G401 (cell line): ENCODE data around the gene CACNG6. TPM values are rescaled to one million over a fixed set of nuclear protein-coding genes. Genes with fewer than 3 reads are reported as not detected.
"Not testable (repeated sequence)": the region's sequence is repeated elsewhere in the genome, so short reads cannot be mapped to it uniquely, and the experiment has no call there.

ENCODE experiments used
- DNase-seq: peaks from one replicate; pipeline ENCODE4 v3.0.0-alpha.2; 2015; ENCODE audit warnings: low spot score
- in situ Hi-C: cut with HindIII; loops from 2 replicates; pipeline ENCODE4 v1.10.0; 2016; ENCODE audit warnings: low sequenced_read_pairs, mixed read lengths
- total RNA-seq: library from RNA; depleted of rRNA; stranded (reverse); fragments of >200 nt; shearing (Covaris generic); gene quantifications from 2 replicates; pipeline ENCODE4 v1.2.3, GENCODE V29; 2014; rRNA removed

CACNG6 gene
- total RNA-seq, 1 experiment from 2014 or later, result not detected

DNA sequence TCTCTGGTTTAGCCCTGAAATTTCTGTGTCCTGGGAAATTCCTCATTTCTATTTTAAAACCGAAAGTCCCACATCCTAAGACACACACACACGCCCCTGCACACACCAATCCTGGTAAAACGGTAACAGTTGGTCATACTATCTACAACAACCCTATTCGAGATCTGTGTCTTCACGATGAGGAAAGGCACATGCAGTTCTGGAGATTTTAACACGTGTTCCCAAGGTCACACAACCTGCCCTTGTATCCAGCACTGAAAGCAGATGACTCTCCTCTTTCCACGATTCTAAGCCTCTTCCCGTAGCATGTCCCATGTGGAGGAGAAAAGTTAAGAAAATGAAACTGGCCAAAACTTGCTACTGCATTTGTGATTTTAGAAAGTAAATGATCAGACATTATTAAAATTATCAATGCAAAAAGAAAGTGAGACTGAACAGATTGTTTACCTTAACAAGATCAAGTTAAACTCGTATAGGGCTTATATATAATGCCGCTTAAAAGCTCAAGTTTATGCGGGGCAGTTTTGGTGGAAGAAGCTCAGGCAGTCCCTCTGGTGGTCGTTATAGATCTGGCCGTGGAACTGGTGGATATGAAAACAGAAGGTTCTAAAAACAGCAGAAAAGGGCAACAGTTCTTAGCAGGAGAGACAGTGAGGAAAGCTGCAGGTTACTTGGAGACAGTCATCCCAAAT is 39.6 kb downstream of the CACNG6 start:
- in situ Hi-C loops, result no loop called here
- DNase-seq, result no peak

DNA sequence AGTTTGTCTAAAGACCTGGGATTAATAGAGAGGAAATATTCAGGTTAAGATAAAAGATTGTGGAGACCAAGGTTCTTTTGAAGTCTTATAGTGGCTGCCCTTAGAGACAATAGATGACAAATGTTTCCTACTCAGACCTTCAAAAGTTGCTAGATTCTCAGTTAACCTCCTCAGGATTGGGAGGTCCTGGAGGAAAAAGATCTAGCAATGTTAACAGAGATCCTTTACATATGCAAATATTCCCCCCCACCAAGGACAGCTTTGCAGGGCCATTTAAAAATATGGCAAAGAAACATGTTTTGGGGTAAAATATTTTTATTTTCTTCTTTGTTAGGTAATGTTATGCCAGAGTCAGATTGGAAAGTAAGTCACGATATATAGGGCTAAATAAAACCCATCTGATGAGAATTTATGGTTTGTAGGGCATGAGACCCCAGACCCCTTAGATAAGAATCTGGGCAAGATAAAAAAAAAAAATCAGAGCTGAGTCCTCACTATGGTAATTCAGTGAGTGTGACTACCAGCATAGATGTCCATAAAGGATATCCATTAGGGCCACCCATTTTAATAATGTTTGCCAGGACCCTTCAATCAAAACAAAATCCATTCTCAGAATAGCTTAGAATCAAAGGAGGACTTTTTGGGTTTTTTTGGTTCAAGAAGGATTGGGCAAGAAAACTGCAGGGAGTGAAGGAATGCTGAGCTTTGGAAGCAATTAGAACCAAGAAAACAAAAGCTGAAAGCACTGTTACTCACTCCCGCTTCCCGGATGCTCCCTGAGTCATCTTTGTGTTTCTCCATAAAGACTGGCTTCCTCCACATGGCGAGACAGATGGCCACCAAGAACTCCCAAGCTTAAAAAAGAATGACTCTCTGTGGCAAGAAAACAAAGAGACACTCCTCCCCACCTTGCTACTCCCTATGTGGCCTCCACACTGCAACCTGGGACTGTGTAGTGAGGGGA is 44.1 kb downstream of the CACNG6 start:
- no peak for DNase-seq
- in situ Hi-C loops, result no loop called here

DNA sequence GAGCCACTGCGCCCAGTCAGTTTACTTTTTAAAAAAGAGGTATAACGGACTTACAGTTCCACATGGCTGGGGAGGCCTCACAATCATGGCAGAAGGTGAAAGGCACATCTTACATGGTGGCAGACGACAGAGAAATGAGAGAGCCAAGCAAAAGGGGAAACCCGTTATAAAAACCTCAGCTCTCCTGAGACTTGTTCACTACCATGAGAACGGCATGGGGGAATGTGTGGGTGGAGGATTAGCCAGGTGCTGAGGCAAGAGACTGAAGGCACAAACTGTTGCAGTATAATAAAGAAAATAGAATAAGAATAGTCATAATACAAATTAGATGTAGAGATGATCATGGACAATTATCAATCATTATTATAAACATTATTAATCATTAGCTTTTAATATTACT is 45.1 kb downstream of the CACNG6 start:
- in situ Hi-C loops, DNase-seq: not testable (repeated sequence)

GRCh38 chr19:54040003-54040402 is 48.6 kb downstream of the CACNG6 start:
- in situ Hi-C loops, result loop anchor here (10.0 kb wide), 1 partner anchor 85 kb away; no protein-coding TSS in a partner anchor
- no peak for DNase-seq

DNA sequence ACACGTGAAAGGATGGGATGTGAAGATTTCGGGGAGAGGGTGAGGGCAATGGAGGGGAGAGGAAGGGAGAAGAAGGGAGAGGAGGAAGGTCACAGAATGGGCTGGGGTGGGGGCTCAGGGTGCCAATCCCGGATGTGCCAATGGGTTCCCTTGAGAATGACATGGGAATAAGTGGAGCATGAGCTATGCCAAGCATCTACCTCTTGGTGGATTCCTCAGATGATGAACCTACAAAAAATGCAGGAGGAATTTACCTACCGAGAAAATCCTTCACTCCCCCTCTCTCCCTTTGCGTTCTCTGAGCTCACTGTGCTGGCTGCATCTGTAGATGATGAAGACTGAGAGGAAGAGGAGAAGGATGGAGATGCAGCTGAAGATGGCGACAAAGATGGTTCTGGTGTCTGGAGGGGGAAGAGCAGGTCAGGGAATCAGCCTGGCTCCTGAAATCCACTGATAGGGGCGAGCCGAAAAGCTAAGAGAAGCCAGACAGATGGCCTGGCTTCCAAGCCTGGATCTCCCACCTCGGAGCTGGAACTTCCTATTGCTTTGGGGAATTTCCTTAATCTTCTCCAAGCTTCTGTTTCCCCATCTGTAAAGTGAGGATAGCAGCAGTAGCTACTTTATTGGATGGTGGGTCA is 50.7 kb downstream of the CACNG6 start:
- in situ Hi-C loops, result loop anchor here (10.0 kb wide), 1 partner anchor 87 kb away; no protein-coding TSS in a partner anchor
- DNase-seq, result peak; percentile 6

- no peak for DNase-seq
- in situ Hi-C loops, result loop anchor here (10.0 kb wide), 1 partner anchor 88 kb away; no protein-coding TSS in a partner anchor
These were observed 51.6 kb downstream of the CACNG6 start for GRCh38 chr19:54042989-54043388.

- in situ Hi-C loops, result loop anchor here (10.0 kb wide), 1 partner anchor 91 kb away; no protein-coding TSS in a partner anchor
These were observed 54.3 kb downstream of the CACNG6 start for GRCh38 chr19:54045771-54046170.

GRCh38 chr19:54047616-54048015 is 56.2 kb downstream of the CACNG6 start:
- in situ Hi-C loops, result loop anchor here (10.0 kb wide), 1 partner anchor 93 kb away; no protein-coding TSS in a partner anchor
- no peak for DNase-seq

More at GRCh38 chr19:54045771-54046170, 54.3 kb downstream of the CACNG6 start:
- no peak for DNase-seq

Other genes with a start within 250 kb of the CACNG6 start
- gene NLRP12, start 167.3 kb upstream of the CACNG6 start, total RNA-seq, result not detected in 2 replicates
- 6.1 and 6.3 TPM in 2 replicates for gene MYADM, start 123.8 kb upstream of the CACNG6 start, total RNA-seq
- 0.17 and 1.6 TPM in 2 replicates for gene PRKCG, start 109.4 kb upstream of the CACNG6 start, total RNA-seq
- gene CACNG7, start 82.4 kb upstream of the CACNG6 start, total RNA-seq, result 6.9 and 11.0 TPM in 2 replicates
- gene CACNG8, start 28.7 kb upstream of the CACNG6 start, total RNA-seq, result 0.68 and 1.8 TPM in 2 replicates
- gene VSTM1, start 72.3 kb downstream of the CACNG6 start, total RNA-seq, result 0.71 TPM in 1 of 2 replicates, not detected in the other
- gene TARM1, start 89.7 kb downstream of the CACNG6 start, total RNA-seq, result not detected in 2 replicates
- 1.7 TPM in 1 of 2 replicates, not detected in the other for gene OSCAR, start 109.2 kb downstream of the CACNG6 start, total RNA-seq
- 28.7 and 54.7 TPM in 2 replicates for gene NDUFA3, start 111.2 kb downstream of the CACNG6 start, total RNA-seq
- 21.6 and 23.5 TPM in 2 replicates for gene TFPT, start 124.0 kb downstream of the CACNG6 start, total RNA-seq
- 111 and 113 TPM in 2 replicates for gene PRPF31, start 124.1 kb downstream of the CACNG6 start, total RNA-seq
- gene CNOT3, start 146.1 kb downstream of the CACNG6 start, total RNA-seq, result 11.6 and 15.2 TPM in 2 replicates
- 5.5 and 7.3 TPM in 2 replicates for gene LENG1, start 168.1 kb downstream of the CACNG6 start, total RNA-seq
- 9.6 TPM in 1 of 2 replicates, not detected in the other for gene TMC4, start 181.5 kb downstream of the CACNG6 start, total RNA-seq
- 36.3 and 46.0 TPM in 2 replicates for gene MBOAT7, start 197.9 kb downstream of the CACNG6 start, total RNA-seq
- gene TSEN34, start 199.7 kb downstream of the CACNG6 start, total RNA-seq, result 146 and 178 TPM in 2 replicates
- 2,874 and 3,759 TPM in 2 replicates for gene RPS9, start 209.2 kb downstream of the CACNG6 start, total RNA-seq
- 0.74 and 0.81 TPM in 2 replicates for gene LILRB3, start 231.4 kb downstream of the CACNG6 start, total RNA-seq